DND-41 (cell line): ENCODE measurements around the gene TFEB.

ENCODE experiments used
- ATAC-seq: fragments of 200-7000 bp; cut with Tn5 transposase; 3 replicates; pipeline ENCODE4 v1.9.1; 2021; ENCODE audit warnings: low read depth; ENCODE audit not compliant: insufficient read depth
- DNase-seq: peaks from one replicate; pipeline ENCODE4 v3.0.0-alpha.2; 2020
- H2AFZ ChIP-seq: 2 replicates; pipeline ENCODE4 v1.6.0; 2012; ENCODE audit warnings: low read depth, low read length
- H3K27ac ChIP-seq: 2 replicates; pipeline ENCODE4 v1.5.1; 2012; ENCODE audit warnings: low read length, inconsistent platforms
- H3K27me3 ChIP-seq: fragments of 200-600 bp; sonication (generic); 2 replicates; pipeline ENCODE4 v1.6.0; 2012; ENCODE audit warnings: low read length, mild to moderate bottlenecking, inconsistent platforms; ENCODE audit not compliant: insufficient read depth, poor library complexity
- H3K36me3 ChIP-seq: 2 replicates; pipeline ENCODE4 v1.5.1; 2012; ENCODE audit warnings: low read length, inconsistent platforms; ENCODE audit not compliant: insufficient read depth
- H3K4me1 ChIP-seq: 2 replicates; pipeline ENCODE4 v1.5.1; 2012; ENCODE audit warnings: mild to moderate bottlenecking, low read length; ENCODE audit not compliant: insufficient read depth
- H3K4me2 ChIP-seq: 2 replicates; pipeline ENCODE4 v1.6.0; 2012; ENCODE audit warnings: mild to moderate bottlenecking, moderate library complexity, low read length, inconsistent platforms; ENCODE audit not compliant: insufficient read depth
- H3K4me3 ChIP-seq, 2 experiments: fragments of 200-600 bp in 1 of 2; shearing (Covaris generic) in 1 of 2; 2 replicates each; pipeline ENCODE4 v1.5.1; 2012 to 2016; ENCODE audit warnings: inconsistent platforms in 2 of 2, low read length in 2 of 2, mild to moderate bottlenecking in 2 of 2, low read depth in 1 of 2, moderate library complexity in 1 of 2
- H3K79me2 ChIP-seq: 2 replicates; pipeline ENCODE4 v1.6.0; 2012; ENCODE audit warnings: low read length, inconsistent platforms; ENCODE audit not compliant: insufficient read depth
- H3K9ac ChIP-seq: 2 replicates; pipeline ENCODE4 v1.6.0; 2012; ENCODE audit warnings: low read depth, mild to moderate bottlenecking, inconsistent platforms, low read length, moderate library complexity
- H3K9me3 ChIP-seq: 2 replicates; pipeline ENCODE4 v1.5.1; 2012; ENCODE audit warnings: low read length, moderate library complexity, mild to moderate bottlenecking, inconsistent platforms; ENCODE audit not compliant: insufficient read depth, severe bottlenecking
- H4K20me1 ChIP-seq: 2 replicates; pipeline ENCODE4 v1.6.0; 2012; ENCODE audit warnings: low read length; ENCODE audit not compliant: insufficient read depth
- CTCF ChIP-seq: IDR thresholded peaks from 2 replicates; pipeline ENCODE4 v1.5.1; 2012; ENCODE audit warnings: borderline replicate concordance, low read length, moderate library complexity, mild to moderate bottlenecking; ENCODE audit not compliant: poor library complexity, severe bottlenecking; ENCODE audit errors: extremely low read depth
- EZH2 ChIP-seq: IDR thresholded peaks from 3 replicates; pipeline ENCODE4 v1.6.1; 2012; ENCODE audit warnings: borderline replicate concordance, low read depth, mild to moderate bottlenecking, moderate library complexity, low read length, inconsistent platforms; ENCODE audit not compliant: severe bottlenecking

Gene TFEB

GRCh38 chr6:41651246-41651961 lies 84.0 kb downstream of the TFEB start:
- Histone ChIP-seq H3K79me2 (no peaks in the 10 kb centered on the region), H4K20me1 (no peaks in the 10 kb centered on the region), H3K4me2 (no peak overlapping the region), H3K9me3 (no peaks in the 10 kb centered on the region), H3K4me1 (no peaks in the 10 kb centered on the region), H3K36me3 (peaks cover 12% of the 10 kb centered on the region), H3K4me3 (no peak overlapping the region), H3K27me3 (no peaks in the 10 kb centered on the region), H3K9ac (no peak overlapping the region), H2AFZ (no peak overlapping the region), H3K27ac (no peak overlapping the region)
- DNase-seq (no peak), ATAC-seq (no peak)
- TF ChIP-seq EZH2 (no peak), CTCF (no peak)

- H3K27ac ChIP-seq = no peak overlapping the region
- no peaks in the 10 kb centered on the region for H3K27me3 ChIP-seq
- H3K36me3 ChIP-seq = peaks cover 14% of the 10 kb centered on the region
- no peak overlapping the region for H2AFZ ChIP-seq
- TF ChIP-seq CTCF (no peak), EZH2 (no peak)
- H3K4me2 ChIP-seq = no peak overlapping the region
- H4K20me1 ChIP-seq = no peaks in the 10 kb centered on the region
- H3K4me3 ChIP-seq = no peak overlapping the region
- no peaks in the 10 kb centered on the region for H3K4me1 ChIP-seq
- H3K9ac ChIP-seq = no peak overlapping the region
- ATAC-seq (no peak), DNase-seq (no peak)
- H3K9me3 ChIP-seq = no peaks in the 10 kb centered on the region
- no peaks in the 10 kb centered on the region for H3K79me2 ChIP-seq
Observed at GRCh38 chr6:41650120-41650519, 85.3 kb downstream of the TFEB start.

- no peak overlapping the region for H3K4me2 ChIP-seq
- H4K20me1 ChIP-seq = no peaks in the 10 kb centered on the region
- TF ChIP-seq EZH2 (no peak), CTCF (no peak)
- H3K9ac ChIP-seq = no peak overlapping the region
- DNase-seq = no peak
- no peak overlapping the region for H3K4me3 ChIP-seq
- no peaks in the 10 kb centered on the region for H3K27me3 ChIP-seq
- H3K4me1 ChIP-seq = no peaks in the 10 kb centered on the region
- H2AFZ ChIP-seq = no peak overlapping the region
- no peaks in the 10 kb centered on the region for H3K79me2 ChIP-seq
- ATAC-seq = no peak
- H3K9me3 ChIP-seq = no peaks in the 10 kb centered on the region
- H3K27ac ChIP-seq = no peak overlapping the region
- peaks cover 14% of the 10 kb centered on the region for H3K36me3 ChIP-seq
Observed at GRCh38 chr6:41649596-41649995, 85.8 kb downstream of the TFEB start.

GRCh38 chr6:41648921-41649320 lies 86.5 kb downstream of the TFEB start:
- TF ChIP-seq CTCF (no peak), EZH2 (no peak)
- peaks cover 14% of the 10 kb centered on the region for H3K36me3 ChIP-seq

More at GRCh38 chr6:41648921-41649320, 86.5 kb downstream of the TFEB start:
- no peak overlapping the region for H3K9ac ChIP-seq
- no peak overlapping the region for H2AFZ ChIP-seq
- no peaks in the 10 kb centered on the region for H3K27me3 ChIP-seq
- H3K9me3 ChIP-seq = no peaks in the 10 kb centered on the region
- ATAC-seq = no peak
- no peak overlapping the region for H3K4me3 ChIP-seq
- no peaks in the 10 kb centered on the region for H3K4me1 ChIP-seq
- DNase-seq = no peak
- no peaks in the 10 kb centered on the region for H4K20me1 ChIP-seq
- H3K27ac ChIP-seq = no peak overlapping the region
- no peak overlapping the region for H3K4me2 ChIP-seq
- H3K79me2 ChIP-seq = no peaks in the 10 kb centered on the region
